GM06990 (cell line): ENCODE results near the gene DPP10.

ENCODE experiments used
- DNase-seq: peaks from one replicate; pipeline ENCODE4 v3.0.0-alpha.2; 2011; ENCODE audit not compliant: insufficient read length; ENCODE audit errors: extremely low read depth
- H3K27me3 ChIP-seq: replicated peaks from 2 replicates; pipeline ENCODE4 v1.6.0; 2011; ENCODE audit warnings: low read length; ENCODE audit not compliant: control insufficient read depth, insufficient read depth
- H3K36me3 ChIP-seq: 2 replicates; pipeline ENCODE4 v1.5.1; 2011; ENCODE audit warnings: low read length; ENCODE audit not compliant: control insufficient read depth, insufficient read depth
- H3K4me3 ChIP-seq: replicated peaks from 2 replicates; pipeline ENCODE4 v1.5.1; 2011; ENCODE audit warnings: low read depth, mild to moderate bottlenecking, control low read depth, low read length
- CTCF ChIP-seq: IDR thresholded peaks from 2 replicates; pipeline ENCODE4 v1.5.1; 2011; ENCODE audit warnings: low read length, control low read depth, mild to moderate bottlenecking, inconsistent platforms; ENCODE audit not compliant: insufficient read depth, poor library complexity, severe bottlenecking

The DPP10 gene

GRCh38 chr2:114700440-114700839, 258.0 kb downstream of the DPP10 start:
- Histone ChIP-seq H3K27me3 (no peaks in the 10 kb centered on the region), H3K36me3 (no peaks in the 10 kb centered on the region), H3K4me3 (no peak overlapping the region)
- no peak for DNase-seq
- TF ChIP-seq CTCF = no peak

- no peak for DNase-seq
Observed at GRCh38 chr2:114709936-114710850, 267.8 kb downstream of the DPP10 start.

GRCh38 chr2:114714313-114714712, 271.9 kb downstream of the DPP10 start:
- TF ChIP-seq CTCF = no peak
- no peak for DNase-seq
- H3K36me3 ChIP-seq = no peaks in the 10 kb centered on the region
- H3K27me3 ChIP-seq = no peaks in the 10 kb centered on the region
- H3K4me3 ChIP-seq = no peak overlapping the region

More at GRCh38 chr2:114709936-114710850, 267.8 kb downstream of the DPP10 start:
- Histone ChIP-seq H3K27me3 (no peaks in the 10 kb centered on the region), H3K36me3 (no peaks in the 10 kb centered on the region), H3K4me3 (no peak overlapping the region)
- no peak for TF ChIP-seq CTCF

- H3K4me3 ChIP-seq = no peak overlapping the region
- H3K27me3 ChIP-seq = no peaks in the 10 kb centered on the region
- DNase-seq = no peak
- no peak for TF ChIP-seq CTCF
- H3K36me3 ChIP-seq = no peaks in the 10 kb centered on the region
Observed at GRCh38 chr2:114717049-114717448, 274.6 kb downstream of the DPP10 start.

- no peak for TF ChIP-seq CTCF
- Histone ChIP-seq H3K36me3 (no peaks in the 10 kb centered on the region), H3K27me3 (no peaks in the 10 kb centered on the region), H3K4me3 (no peak overlapping the region)
- DNase-seq = no peak
Observed at GRCh38 chr2:114724454-114724853, 282.0 kb downstream of the DPP10 start.

- Histone ChIP-seq H3K4me3 (no peak overlapping the region), H3K27me3 (no peaks in the 10 kb centered on the region), H3K36me3 (no peaks in the 10 kb centered on the region)
- no peak for TF ChIP-seq CTCF
- DNase-seq = no peak
Observed at GRCh38 chr2:114727012-114727411, 284.6 kb downstream of the DPP10 start.
